Fibroblast of peridontal ligament (primary cell): Measurements from ENCODE around the gene COPZ2.
"Not testable (repeated sequence)": the region's sequence is repeated elsewhere in the genome, so short reads cannot be mapped to it uniquely, and the experiment has no call there.

Experiments
- DNase-seq: peaks from one replicate; pipeline ENCODE4 v3.0.0-alpha.2; 2010; ENCODE audit errors: extremely low read depth

The COPZ2 gene

DNA sequence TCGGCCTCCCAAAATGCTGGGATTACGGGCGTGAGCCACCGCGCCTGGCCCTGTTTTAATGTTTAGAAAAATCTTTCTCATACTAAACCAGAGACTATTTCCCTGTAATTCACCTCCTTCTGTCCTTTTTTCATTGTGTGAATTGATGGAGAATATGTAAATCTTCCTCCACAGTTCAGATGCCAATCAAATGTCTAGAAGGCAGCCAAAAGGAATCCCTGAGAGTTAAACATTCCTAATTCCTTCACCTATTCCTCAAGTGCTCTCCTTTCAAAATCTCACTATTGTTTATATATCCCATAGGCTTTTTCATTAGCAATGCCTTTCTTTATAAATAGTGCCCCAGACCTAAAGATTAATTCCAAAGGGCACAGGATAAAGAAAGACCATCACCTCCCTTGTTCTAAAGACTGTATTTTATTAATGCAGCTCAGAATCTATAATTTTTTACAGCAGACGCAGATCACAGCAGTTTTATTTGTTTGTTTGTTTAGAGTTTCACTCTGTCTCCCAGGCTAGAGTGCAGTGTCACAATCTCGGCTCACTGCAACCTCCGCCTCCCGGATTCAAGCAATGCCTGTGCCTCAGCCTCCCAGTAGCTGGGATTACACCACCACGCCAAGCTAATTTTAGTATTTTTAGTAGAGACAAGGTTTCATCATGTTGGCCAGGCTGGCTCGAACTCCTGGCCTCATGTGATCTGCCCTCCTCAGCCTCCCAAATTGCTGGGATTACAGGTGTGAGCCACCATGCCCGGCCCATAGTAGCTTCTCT is 30.5 kb downstream of the COPZ2 start:
- DNase-seq: no peak

DNA sequence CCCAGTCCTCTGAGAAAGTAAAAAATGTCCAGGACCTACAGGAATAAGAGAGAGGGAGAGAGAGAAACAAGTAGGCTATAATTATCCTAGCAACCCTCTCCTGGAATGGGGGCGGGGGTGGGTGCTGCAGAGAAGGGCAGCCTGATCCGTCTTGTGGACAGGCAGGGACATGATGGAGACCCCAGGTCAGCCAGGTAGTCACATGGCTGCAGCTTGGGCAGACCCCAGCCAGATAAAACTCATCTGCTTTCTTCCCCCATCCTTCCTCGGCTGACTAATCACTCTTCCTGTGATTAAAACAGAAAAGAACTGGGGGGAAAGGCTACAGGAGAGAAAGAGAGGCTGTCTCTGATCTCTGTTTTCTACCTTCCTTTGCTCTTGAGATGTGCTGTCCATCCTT is 32.6 kb downstream of the COPZ2 start:
- DNase-seq: no peak

DNA sequence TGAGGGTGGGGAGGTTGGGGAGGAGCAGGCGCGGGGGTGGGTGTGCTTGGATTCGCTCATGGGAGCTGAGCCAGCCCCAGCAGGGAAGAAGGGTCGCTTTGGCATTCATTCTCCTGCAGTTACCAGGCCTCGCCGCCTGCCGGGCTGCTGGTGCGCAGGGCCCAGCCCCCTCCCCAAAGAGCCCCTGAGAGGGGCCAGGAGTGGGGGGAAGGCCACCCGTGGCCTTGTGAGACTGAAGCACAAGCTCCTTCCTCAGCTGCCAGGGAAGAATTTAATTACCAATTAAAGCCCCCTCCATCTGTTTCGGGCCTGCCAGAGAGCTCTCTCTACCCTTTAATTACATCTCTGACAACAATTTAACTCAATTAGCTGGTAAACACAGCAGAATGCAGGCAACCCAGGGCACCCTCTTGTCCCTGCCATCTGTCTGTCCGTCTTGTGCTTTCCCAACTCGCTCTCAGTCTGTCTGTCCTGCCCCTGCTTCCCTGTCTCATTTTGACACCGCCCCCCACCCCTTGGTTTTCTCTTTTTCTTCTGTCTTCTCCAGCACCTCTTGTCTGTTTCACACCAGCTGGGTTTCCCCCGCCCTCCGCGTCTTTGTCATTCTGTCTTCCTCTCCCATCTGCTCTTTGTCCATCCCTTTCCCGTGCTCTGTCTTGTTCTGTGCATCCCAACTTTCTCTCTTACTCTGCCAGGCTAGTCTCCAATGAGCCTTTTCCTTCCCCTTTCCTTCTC is 34.0 kb downstream of the COPZ2 start:
- no peak for DNase-seq

DNA sequence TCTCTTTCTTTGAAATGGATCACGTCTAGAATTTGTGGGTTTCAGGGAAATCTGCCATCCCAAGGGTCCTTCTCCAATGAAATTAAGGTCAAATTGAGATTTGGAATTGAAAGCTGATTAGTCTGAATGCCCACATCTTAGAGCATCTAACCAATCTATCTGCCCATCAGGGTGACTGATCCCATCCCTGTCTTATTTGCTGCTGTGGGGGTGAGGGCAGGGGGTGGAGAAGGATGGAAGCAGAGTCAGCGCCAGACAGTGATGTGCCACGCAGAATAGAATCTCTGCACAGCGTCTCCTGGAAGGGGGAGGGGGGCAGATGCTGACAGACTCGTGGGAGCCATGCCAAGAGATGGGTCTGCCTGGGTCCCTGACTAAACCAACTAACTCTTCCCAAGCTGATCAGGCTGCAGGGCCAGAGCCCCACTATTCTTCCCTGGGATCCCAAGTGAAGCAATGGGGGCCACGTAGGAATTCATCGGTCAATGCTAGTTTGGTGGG is 34.6 kb downstream of the COPZ2 start:
- DNase-seq: no peak

DNA sequence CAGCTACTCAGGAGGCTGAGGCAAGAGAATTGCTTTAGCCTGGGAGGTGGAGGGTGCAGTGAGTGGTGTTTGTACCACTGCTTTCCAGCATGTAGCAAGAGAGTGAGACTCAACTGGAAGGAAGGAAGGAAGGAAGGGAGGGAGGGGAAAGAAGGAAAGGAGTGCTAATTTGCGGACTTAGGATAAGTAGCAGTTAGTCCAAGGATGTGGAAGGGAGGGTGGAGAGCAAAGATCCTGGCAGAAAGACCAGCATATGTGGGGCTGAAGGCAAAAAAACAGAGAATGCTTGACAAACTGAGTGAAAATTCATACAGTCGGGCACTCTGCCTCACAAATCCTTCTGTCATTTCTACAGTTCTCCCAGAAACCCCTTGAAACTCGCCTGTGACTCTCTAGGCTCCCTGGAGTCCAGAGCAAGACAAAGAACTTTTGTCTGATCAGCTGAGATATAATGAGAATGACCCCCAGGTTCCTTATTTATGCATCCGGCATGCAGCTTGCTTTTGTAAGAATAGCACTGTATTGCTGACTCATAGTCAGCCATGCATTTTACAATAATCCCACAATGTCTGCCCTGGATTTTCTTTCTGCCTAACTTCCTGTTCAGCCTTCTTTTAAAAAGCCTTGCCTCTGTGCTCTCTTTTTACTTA is 35.2 kb downstream of the COPZ2 start:
- peak; percentile 80 for DNase-seq

DNA sequence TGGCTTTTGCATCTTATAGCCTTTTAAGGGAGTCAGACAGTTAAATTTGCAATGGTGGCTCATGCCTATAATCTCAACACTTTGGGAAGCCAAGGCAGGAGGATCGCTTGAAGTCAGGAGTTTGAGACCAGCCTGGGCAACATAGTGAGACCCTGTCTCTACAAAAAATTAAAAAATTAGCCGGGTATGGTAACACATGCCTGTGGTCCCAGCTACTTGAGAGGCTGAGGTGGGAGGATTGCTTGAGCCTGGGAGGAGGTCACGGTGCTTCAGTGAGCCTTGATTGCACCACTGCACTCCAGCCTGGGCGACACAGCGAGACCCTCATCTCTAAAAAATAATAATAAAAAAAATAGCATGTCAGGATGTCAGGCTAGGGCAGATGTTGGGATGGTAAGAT is 35.9 kb downstream of the COPZ2 start:
- DNase-seq: not testable (repeated sequence)

DNA sequence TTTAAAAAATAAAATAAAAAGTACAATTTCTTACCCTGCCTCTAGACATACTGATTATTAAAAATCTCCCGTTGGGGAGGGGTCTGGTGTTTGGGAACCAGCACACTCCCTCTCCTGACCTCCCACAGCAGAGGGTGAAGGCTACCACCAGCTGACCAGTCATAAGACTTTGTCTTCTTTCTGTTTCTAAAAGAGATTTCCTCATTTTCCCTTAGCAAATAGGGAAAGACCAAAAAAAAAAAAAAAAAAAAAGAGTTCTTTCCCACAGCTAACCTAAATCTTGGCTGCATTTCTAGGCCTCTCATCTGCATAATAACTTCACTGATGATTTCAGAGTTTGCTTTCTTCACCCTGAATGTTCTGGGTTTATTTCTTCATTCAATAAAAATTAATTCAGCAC is 36.4 kb downstream of the COPZ2 start:
- peak; percentile 66 for DNase-seq

DNA sequence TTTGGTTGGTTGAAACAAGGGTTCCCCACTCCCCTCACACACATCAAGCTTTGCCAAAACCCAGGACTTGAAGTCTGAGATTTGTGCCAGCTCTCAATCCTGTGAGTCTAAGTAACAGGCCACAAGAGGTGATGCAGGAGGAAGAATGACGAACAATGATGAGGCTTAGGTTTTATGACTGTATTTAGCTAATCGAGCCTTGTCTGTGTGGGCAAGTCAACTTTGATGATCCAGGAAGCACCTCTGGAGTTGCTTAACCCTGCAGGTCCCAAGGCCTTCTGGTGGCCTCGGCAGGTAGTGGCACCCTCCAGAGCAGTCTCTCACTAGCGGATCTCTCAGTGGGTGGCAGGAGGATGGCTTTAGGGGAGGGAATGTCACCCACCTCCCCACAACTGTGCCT is 38.0 kb downstream of the COPZ2 start:
- peak; percentile 23 for DNase-seq

DNA sequence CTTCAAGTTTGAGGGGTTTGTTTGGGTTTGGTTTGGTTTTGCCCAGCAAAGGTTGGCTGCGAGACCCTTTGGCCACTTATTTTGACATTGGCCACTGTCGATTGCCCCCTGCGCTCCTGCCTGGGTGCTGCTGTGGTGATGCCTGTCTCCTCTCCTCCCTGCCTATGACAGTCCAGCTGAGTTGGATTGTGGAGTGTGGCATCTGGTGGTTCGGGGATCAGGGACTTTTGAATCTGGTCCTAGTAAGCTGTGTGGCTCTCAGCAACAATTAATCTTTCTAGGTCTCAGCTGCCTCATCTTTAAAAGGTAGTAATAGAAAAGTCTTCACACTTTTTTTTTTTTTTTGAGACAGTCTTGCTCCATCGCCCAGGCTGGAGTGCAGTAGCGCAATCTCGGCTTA is 39.6 kb downstream of the COPZ2 start:
- DNase-seq: no peak

DNA sequence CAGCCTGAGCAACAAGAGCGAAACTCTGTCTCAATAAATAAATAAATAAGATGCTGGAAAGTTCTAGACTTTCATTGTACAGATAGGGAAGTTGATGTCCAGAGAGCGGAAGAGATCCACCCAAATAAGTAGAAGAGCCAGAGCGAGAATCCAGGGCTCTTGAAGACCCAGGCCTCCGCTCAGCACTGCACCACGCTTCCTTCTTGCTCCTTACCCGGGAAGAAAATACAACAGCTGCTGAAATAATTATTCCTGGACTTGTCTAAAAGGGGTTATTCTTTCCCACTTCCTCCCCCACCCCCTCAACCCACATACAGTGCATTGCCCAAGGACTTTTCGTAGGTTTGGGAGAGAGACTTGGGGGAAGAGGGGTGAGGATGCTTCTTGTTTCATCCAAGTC is 40.0 kb downstream of the COPZ2 start:
- no peak for DNase-seq

DNA sequence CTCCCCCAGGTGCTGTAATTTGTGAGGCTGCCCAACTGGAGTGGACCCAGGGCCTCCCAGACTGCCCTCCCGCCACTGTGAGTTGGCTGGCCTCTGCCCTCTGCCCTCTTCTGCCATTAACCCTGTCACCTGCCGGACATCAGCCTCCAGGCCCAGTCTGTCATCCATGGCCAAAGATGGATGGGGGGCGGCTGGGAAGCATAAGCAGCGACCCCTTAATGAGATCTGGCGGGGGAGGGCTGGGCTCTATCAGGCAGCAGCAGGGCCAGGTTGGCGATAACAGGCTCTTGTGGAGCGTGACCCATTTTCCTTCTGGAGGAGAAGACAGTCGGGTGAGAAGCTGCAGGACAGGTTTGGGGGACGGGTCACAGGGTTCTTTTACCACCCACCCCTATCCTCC is 41.4 kb downstream of the COPZ2 start:
- no peak for DNase-seq

DNA sequence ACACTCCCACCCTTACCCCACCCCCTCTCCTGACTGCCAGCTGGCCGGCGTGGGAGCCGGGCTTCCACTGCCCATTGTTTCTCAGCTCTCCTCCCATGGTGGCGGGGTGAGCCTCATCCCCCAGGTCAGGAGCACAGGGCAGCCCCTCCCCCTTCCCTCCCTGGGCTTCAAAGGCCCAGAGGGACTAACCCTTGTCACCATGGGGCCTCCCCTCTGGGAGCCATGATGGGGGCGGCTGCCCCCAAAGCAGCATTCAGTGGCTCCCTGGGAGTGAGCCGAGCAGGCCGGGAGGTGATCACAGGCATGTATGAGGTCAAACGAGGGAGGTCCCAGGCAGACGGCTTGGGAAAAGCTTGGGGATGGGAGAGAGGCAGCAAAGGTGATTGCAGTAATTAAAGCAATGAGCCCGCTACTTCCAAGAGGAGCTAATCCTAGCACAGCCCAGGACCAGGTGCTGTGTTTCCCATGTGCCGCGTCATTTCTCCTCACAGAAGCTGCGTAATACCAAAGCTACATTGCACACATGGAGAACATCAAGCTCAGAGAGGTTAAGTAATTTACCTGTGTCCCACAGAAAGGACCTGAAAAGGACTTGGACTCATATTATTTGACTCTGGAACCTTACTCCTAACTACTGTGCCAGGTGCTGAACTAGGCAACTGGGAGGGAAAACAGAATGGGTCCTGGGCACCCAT is 42.2 kb downstream of the COPZ2 start:
- no peak for DNase-seq

DNA sequence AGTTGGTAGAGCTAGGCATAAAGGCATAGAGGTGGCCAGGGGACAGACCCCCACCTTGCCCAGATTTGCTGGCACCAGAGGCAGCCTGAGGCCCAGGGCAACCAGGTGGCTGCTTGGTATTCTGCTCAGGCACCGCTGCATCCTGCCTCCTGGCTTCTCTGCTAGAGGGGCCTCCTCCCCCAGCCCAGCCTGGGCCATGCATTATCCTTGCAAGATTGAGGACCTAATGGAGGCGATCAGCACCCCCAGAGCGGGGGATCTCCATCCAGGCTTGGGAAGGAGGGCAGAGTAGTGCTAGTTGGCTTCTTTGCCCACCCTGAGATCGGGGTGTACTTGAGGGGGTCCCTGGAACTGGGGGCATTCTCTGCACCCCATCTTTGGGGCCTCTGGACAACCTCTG is 42.9 kb downstream of the COPZ2 start:
- DNase-seq: no peak

DNA sequence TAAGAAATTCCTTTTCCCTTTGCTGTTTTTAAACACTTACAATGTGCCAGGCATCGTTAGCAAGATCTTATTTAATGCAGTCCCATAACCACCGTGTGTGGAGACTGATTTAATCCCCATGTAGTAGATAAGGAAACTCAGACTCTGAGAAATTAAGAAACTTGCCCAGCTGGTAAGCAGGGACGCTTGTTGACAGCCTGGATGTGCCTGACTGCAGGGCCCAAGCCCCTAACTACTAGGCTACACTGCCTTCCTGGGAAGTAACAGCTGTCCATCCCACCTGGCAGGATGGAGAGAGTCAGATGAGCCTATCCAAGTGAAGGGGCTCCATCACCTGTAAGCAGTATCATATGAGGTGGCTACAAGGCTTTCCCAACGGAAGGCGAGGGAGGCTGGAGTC is 43.6 kb downstream of the COPZ2 start:
- DNase-seq: no peak

DNA sequence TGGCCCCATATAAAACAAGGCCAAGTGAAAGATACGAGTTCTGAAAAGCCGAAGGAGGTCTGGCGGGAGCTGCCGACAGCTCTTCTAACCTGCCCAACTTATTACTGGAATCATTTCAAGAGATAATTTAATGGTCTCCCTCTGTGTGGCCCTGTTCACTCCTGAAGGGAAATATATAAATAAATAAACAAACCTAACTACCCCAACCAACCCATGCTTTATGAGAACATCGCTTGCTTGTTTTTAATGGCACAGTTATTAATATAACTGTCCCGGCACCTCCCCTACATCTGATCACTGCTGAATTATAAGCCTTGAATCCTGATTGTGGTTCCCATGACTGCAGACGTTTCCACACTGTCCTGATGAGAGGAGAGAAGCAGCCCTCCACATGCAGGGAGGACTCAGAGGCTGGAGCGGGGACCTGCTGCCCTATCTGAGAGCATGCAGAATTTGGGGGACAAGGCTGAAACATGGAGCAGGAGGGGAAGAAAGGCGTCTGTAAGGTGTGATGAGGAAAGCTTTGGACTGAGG is 44.5 kb downstream of the COPZ2 start:
- no peak for DNase-seq

DNA sequence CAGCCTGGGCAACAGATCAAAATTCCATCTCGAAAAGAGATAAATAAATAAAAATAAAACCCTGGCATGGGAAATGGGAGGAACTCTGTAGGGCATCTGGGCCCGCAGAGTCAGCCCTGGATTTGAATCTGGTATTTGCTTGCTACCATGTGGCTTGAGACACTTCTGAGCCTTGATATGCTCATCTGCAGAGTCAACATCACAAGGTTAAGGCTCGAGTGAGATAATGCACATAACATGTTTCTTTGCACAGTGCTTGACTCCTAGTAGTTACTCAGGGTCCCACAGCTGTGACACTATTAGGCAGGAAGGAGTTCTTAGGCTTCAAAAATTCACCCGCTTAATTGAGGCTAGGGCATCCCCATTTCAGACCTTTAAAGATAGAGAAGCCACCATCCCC is 45.4 kb downstream of the COPZ2 start:
- no peak for DNase-seq

DNA sequence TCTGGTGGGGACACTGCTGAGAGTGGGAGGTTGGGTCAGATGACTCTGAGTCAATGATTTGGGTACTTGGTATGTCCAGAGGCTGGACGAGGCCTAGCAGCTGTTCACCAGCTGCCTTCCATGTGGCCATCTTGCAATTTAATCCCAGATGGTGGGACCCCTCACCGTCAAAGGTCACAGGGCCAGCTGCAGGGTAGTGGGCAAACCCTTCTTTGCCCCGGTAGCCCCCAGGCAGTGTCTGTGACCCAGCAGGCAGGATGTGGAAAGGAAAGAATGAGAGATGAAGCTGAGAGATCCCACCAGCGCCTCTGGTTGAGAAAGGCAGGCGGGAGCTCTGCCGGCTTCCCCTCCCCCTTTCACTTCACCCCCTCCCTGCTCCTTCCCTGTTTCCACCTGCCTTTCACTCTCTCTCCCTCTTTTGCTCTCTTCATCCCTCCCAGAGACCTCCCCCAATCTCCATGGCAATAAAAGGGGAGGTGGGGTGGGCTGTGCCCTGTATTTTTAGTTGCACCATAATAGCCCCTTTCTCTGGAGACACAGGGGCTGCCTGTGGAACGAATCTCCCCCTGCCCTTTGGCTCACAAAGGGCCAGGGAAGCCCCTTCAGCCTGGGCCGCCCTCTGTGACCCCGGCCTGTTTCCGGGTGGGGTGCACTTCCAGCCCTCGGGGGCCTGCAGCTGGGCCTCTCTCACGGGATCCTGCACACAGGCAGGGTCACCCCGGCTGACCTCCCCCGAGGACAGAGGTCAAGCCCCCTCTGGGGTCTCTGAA is 46.5 kb downstream of the COPZ2 start:
- DNase-seq: no peak

DNA sequence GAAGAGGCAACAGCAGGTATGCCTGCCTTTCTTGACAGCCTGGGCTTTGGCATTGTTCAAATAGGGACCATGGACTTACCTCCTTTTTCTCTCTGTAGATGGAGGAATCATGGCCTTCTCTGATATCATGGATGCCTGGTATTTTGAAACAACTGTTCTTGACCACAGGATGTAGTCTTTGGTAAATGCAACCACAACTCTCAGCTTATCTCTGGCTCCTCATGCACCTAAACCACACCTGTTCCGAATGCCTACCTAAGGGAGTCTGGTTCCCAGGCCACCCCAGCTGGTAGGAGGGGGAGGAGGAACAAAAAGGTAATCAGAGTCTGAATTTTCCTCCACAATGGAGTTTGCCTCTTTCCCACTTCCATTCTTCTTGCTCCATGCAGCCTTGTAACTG is 47.9 kb downstream of the COPZ2 start:
- DNase-seq: no peak

DNA sequence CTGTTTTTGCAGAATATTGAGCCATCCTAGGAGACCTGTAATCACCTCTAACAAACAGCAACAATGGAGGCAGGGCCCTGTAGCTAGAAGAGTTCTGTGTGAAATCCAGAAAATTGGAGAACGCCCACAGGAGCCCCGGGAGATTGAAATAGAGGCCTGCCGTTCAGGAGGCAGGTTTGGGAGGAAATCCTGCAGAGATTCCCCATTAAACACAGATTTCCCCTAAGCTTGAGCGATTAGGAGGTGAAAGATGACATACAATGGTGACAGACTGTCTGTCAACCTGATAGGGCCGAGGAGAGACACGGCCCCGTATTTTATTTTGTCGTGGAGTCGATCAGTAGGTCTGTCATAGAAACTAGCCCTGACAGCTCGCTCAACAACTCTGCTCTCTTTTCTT is 48.4 kb downstream of the COPZ2 start:
- no peak for DNase-seq

DNA sequence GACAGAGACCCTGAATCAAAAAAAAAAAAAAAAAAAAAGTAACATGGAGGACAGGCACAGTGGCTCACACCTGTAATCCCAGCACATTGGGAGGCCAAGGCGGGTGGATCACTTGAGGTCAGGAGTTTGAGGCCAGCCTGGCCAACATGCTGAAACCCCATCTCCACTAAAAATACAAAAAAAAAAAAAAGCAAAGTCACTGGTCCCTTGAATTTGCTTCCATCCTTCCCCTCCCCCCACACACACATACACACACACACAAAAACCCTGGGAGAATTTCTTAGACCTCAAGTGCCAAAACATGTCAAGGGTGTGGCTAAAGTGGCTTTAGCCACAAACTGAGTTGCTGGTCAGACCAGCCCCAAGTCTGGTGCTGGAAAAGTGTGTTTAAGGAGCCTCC is 49.2 kb downstream of the COPZ2 start:
- DNase-seq: not testable (repeated sequence)

DNA sequence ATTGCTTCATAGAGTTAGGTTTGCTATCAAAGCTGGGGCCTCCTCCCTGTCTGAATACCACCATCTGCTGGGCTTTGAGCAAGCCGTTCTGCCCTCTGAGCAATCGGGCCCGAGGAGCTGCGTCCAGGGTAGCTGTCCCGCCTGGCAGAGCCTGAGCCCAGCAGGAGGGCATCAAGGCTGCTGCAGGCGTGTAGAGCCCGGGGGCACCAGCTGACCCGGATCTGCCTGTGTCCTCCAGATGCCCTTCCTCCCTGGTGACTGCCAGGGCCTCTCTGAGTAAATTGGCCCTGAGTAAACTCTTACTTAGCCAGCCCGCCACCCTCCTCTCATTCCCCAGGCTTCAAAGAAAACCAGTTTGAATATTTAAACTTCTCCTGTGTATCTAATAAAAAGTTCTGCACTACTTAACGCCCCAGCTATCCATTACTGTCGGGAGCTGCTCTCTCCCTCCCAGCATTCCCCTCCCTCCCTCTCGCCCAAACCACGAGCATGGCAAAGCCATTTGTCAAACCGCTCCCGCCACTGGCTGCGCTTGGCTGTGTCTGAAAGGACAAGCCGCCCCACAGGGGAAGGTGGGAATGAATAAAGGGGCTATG is 50.3 kb downstream of the COPZ2 start:
- DNase-seq: no peak
